Myocyte (in vitro differentiated cells): Measurements from ENCODE around the gene KCNJ8. TPM values are rescaled to one million over a fixed set of nuclear protein-coding genes. Genes with fewer than 3 reads are reported as not detected.

Experiments used
- DNase-seq: peaks from one replicate; pipeline ENCODE4 v3.0.0-alpha.2; 2012; ENCODE audit warnings: low read depth
- total RNA-seq: library from RNA; depleted of rRNA; stranded (reverse); fragments of >200 nt; gene quantifications from 2 replicates; pipeline ENCODE4 v1.2.3, GENCODE V29; 2014

The KCNJ8 gene
- total RNA-seq, 1 donor from 2014 or later: 0.40 TPM

GRCh38 chr12:21718403-21718802 is 56.1 kb downstream of the KCNJ8 start:
- no peak for DNase-seq

GRCh38 chr12:21717767-21718166 is 56.7 kb downstream of the KCNJ8 start:
- no peak for DNase-seq

- no peak for DNase-seq
Observed at GRCh38 chr12:21715386-21715785, 59.1 kb downstream of the KCNJ8 start.

Other genes with a start within 250 kb of the KCNJ8 start
- gene SPX, start 248.4 kb downstream of the KCNJ8 start, total RNA-seq: 4.9 and 8.7 TPM in 2 replicates
- gene GYS2, start 169.9 kb downstream of the KCNJ8 start, total RNA-seq: not detected in 2 replicates
- gene LDHB, start 116.9 kb downstream of the KCNJ8 start, total RNA-seq: 575 and 625 TPM in 2 replicates
- gene ABCC9, start 166.7 kb upstream of the KCNJ8 start, total RNA-seq: 10.1 and 18.5 TPM in 2 replicates